Measurements from ENCODE around the gene WNT7A. TPM values are rescaled to one million over a fixed set of nuclear protein-coding genes. Genes with fewer than 3 reads are reported as not detected.

The WNT7A gene
- total RNA-seq, 1 experiment from 2014 or later: 0.34 TPM

DNA sequence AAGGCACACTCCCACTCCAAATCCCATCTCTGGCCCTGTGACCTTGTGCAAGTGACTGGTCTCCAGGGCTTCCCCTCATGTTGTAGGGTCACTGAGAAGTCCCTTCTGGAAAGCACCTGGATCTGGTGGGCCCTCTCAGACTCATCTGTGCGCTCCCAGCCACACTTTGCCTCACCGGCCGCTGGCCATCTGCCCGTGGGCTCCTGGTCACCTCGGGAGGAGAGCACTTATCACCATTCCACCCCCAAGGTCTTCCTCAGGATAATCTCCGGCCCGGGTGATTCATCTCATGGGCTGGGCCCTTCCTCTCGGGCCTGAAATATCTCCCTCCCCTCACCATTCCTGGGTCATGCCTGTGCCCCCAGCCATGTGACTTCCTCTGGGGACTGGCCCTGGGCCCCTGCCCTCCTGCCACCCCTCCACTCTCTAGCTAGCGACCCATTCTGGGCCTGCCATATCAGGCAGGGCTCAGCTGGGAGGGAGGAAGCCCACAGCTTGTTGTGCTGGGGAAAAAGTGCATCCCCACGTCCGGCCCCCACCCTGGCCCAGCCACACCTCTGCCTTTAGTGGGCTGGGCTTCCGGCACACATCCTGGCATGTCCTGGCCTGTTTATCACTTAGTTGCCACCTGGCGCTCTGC lies 10.6 kb upstream of the WNT7A start:
- no peak for TF ChIP-seq JUND (IDR thresholded peaks at IDR 0.05)
- TF ChIP-seq, protein P1, sequence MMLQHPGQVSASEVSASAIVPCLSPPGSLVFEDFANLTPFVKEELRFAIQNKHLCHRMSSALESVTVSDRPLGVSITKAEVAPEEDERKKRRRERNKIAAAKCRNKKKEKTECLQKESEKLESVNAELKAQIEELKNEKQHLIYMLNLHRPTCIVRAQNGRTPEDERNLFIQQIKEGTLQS (IDR thresholded peaks at IDR 0.05): no peak
- H3K79me2 ChIP-seq (ENCODE audit: insufficient read depth, low read length): no peaks in the 10 kb centered on the region
- no peak overlapping the region for H2AFZ ChIP-seq (ENCODE audit: low read depth, low read length, poor library complexity, severe bottlenecking)
- no peak overlapping the region for H3K9ac ChIP-seq (ENCODE audit: low read length)
- no peak overlapping the region; the same call in 1 of the 2 replicates for H3K27ac ChIP-seq (ENCODE audit: low read depth, low read length)
- DNase-seq (ENCODE audit: low read depth, low spot score) (no peak), ATAC-seq (no peak)
- no peak overlapping the region for H3K4me3 ChIP-seq (replicated peaks in 1 of 2; ENCODE audit: low read depth in 1 of 2, low read length in 2 of 2)
- H3K27me3 ChIP-seq (ENCODE audit: insufficient read depth, low read length): no peaks in the 10 kb centered on the region
- H3K9me2 ChIP-seq (ENCODE audit: insufficient read depth): no peaks in the 10 kb centered on the region
- H3K4me1 ChIP-seq (ENCODE audit: control insufficient read depth in 1 of 2, insufficient read depth in 2 of 2, low read length in 2 of 2): peaks cover 3 to 19% of the 10 kb centered on the region in 2 experiments; a peak in 3 of 4 replicates
- no TSS peak for BruUV-seq (replicated peaks)
- no peak overlapping the region for H3K4me2 ChIP-seq (ENCODE audit: low read length)
- intact Hi-C loops (cut with micrococcal nuclease): no loop called here
- H3K36me3 ChIP-seq (ENCODE audit: control insufficient read depth in 1 of 2, insufficient read depth in 2 of 2, low read length in 2 of 2): no peaks in the 10 kb centered on the region
- CTCF ChIA-PET: interaction anchor here (15.0 kb wide), 1 partner anchor 234 kb away, joined by 297 read pairs; no protein-coding TSS in a partner anchor
- H3K9me3 ChIP-seq (ENCODE audit: control insufficient read depth in 1 of 2, insufficient read depth in 1 of 2, low read depth in 1 of 2, low read length in 2 of 2): no peaks in the 10 kb centered on the region
- no peaks in the 10 kb centered on the region for H4K20me1 ChIP-seq (ENCODE audit: insufficient read depth)
- RAD21 ChIA-PET (ENCODE audit: low non-redundant PET in 1 of 2, low total read pairs in 2 of 2, uncharacterized antibody in 2 of 2, unreplicated experiment in 2 of 2): no interaction called here
- POLR2A ChIA-PET: no interaction called here

DNA sequence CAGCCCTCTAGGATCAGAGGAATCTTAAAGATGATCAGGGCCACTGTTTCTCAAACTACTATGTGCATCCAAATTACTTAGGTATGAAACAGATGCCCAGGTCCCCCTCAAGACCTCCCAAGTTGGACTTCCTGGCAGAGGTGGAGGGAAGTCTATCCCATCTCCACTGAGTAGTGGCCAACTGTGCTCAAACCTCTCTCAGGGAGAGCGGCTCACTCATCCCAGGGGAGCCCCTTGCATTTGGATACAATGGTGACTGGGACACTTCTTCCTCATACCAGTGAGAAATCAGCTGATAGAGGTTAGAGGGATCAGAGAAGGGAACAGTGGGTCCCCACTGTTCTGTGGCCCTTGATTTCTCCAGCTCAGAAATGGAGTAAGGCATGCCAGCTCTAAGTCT lies 8.7 kb upstream of the WNT7A start:
- no peaks in the 10 kb centered on the region for H4K20me1 ChIP-seq (ENCODE audit: insufficient read depth)
- no peaks in the 10 kb centered on the region for H3K36me3 ChIP-seq (ENCODE audit: control insufficient read depth in 1 of 2, insufficient read depth in 2 of 2, low read length in 2 of 2)
- H3K9me3 ChIP-seq (ENCODE audit: control insufficient read depth in 1 of 2, insufficient read depth in 1 of 2, low read depth in 1 of 2, low read length in 2 of 2): no peaks in the 10 kb centered on the region
- ChIA-PET RAD21 (ENCODE audit: low non-redundant PET in 1 of 2, low total read pairs in 2 of 2, uncharacterized antibody in 2 of 2, unreplicated experiment in 2 of 2) (no interaction called here), POLR2A (no interaction called here), CTCF (interaction anchor here (0.8 to 15.0 kb wide), 2 partner anchors 8 to 232 kb away, joined by 4 to 297 read pairs; no protein-coding TSS in a partner anchor)
- peaks cover 3 to 12% of the 10 kb centered on the region in 2 experiments; a peak in 2 of 4 replicates for H3K4me1 ChIP-seq (ENCODE audit: control insufficient read depth in 1 of 2, insufficient read depth in 2 of 2, low read length in 2 of 2)
- ATAC-seq (no peak), DNase-seq (ENCODE audit: low read depth, low spot score) (no peak)
- no peaks in the 10 kb centered on the region for H3K9me2 ChIP-seq (ENCODE audit: insufficient read depth)
- TF ChIP-seq, protein P2, sequence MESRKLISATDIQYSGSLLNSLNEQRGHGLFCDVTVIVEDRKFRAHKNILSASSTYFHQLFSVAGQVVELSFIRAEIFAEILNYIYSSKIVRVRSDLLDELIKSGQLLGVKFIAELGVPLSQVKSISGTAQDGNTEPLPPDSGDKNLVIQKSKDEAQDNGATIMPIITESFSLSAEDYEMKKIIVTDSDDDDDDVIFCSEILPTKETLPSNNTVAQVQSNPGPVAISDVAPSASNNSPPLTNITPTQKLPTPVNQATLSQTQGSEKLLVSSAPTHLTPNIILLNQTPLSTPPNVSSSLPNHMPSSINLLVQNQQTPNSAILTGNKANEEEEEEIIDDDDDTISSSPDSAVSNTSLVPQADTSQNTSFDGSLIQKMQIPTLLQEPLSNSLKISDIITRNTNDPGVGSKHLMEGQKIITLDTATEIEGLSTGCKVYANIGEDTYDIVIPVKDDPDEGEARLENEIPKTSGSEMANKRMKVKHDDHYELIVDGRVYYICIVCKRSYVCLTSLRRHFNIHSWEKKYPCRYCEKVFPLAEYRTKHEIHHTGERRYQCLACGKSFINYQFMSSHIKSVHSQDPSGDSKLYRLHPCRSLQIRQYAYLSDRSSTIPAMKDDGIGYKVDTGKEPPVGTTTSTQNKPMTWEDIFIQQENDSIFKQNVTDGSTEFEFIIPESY (IDR thresholded peaks at IDR 0.05; ENCODE audit: extremely low read depth, insufficient replicate concordance, low read length): no peak
- H3K4me2 ChIP-seq (ENCODE audit: low read length): no peak overlapping the region
- no peak overlapping the region for H3K9ac ChIP-seq (ENCODE audit: low read length)
- H2AFZ ChIP-seq (ENCODE audit: low read depth, low read length, poor library complexity, severe bottlenecking): no peak overlapping the region
- H3K27ac ChIP-seq (ENCODE audit: low read depth, low read length): no peak overlapping the region
- intact Hi-C loops (cut with micrococcal nuclease): loop anchor here (5.0 to 10.0 kb wide), 3 partner anchors 124 to 794 kb away; no protein-coding TSS in a partner anchor
- no peaks in the 10 kb centered on the region for H3K27me3 ChIP-seq (ENCODE audit: insufficient read depth, low read length)
- no peaks in the 10 kb centered on the region for H3K79me2 ChIP-seq (ENCODE audit: insufficient read depth, low read length)
- no peak overlapping the region for H3K4me3 ChIP-seq (replicated peaks in 1 of 2; ENCODE audit: low read depth in 1 of 2, low read length in 2 of 2)
- no TSS peak for BruUV-seq (replicated peaks)
